ENCODE measurements around the gene LYL1. TPM values are rescaled to one million over a fixed set of nuclear protein-coding genes. Genes with fewer than 3 reads are reported as not detected.

The LYL1 gene
- total and polyA plus RNA-seq, 2 of the 13 experiments (the other 11 are each of a cell fraction or from before 2014, with no cell fraction given) = 0.75 to 0.92 TPM

- TF ChIP-seq, protein P1, sequence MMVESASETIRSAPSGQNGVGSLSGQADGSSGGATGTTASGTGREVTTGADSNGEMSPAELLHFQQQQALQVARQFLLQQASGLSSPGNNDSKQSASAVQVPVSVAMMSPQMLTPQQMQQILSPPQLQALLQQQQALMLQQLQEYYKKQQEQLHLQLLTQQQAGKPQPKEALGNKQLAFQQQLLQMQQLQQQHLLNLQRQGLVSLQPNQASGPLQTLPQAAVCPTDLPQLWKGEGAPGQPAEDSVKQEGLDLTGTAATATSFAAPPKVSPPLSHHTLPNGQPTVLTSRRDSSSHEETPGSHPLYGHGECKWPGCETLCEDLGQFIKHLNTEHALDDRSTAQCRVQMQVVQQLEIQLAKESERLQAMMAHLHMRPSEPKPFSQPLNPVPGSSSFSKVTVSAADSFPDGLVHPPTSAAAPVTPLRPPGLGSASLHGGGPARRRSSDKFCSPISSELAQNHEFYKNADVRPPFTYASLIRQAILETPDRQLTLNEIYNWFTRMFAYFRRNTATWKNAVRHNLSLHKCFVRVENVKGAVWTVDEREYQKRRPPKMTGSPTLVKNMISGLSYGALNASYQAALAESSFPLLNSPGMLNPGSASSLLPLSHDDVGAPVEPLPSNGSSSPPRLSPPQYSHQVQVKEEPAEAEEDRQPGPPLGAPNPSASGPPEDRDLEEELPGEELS (CRISPR knock-in tag; IDR thresholded peaks at IDR 0.05) = no peak
- no peak for TF ChIP-seq ZBTB34 (CRISPR knock-in tag; IDR thresholded peaks at IDR 0.05)
- no peak for TF ChIP-seq NPAS2 (CRISPR knock-in tag; IDR thresholded peaks at IDR 0.05; ENCODE audit: borderline replicate concordance)
- TF ChIP-seq ZNF775 (CRISPR knock-in tag; IDR thresholded peaks at IDR 0.05; ENCODE audit: borderline replicate concordance) = no peak
- TF ChIP-seq RXRA (CRISPR knock-in tag; IDR thresholded peaks at IDR 0.05) = no peak
- TF ChIP-seq ZBTB2 (CRISPR knock-in tag; IDR thresholded peaks at IDR 0.05; ENCODE audit: low read depth) = no peak
- TF ChIP-seq TRAFD1 (CRISPR knock-in tag; IDR thresholded peaks at IDR 0.05; ENCODE audit: borderline replicate concordance) = no peak
- TF ChIP-seq NR3C1 (CRISPR knock-in tag; IDR thresholded peaks at IDR 0.05) = no peak
- TF ChIP-seq GABPB1 (CRISPR knock-in tag; IDR thresholded peaks at IDR 0.05) = no peak
- no peak for TF ChIP-seq BHLHE40 (IDR thresholded peaks at IDR 0.05; ENCODE audit: low read length)
- TF ChIP-seq RFXANK (CRISPR knock-in tag; IDR thresholded peaks at IDR 0.05) = no peak
- TF ChIP-seq THAP11 (CRISPR knock-in tag; IDR thresholded peaks at IDR 0.05) = peak; percentile 23; the same call in 1 of the 2 replicates
- TF ChIP-seq ZNF672 (CRISPR knock-in tag; IDR thresholded peaks at IDR 0.05) = no peak
- no peak for TF ChIP-seq ZNF549 (CRISPR knock-in tag; IDR thresholded peaks at IDR 0.05)
- TF ChIP-seq BCL6 (CRISPR knock-in tag; IDR thresholded peaks at IDR 0.05) = no peak
- TF ChIP-seq BCL3 (CRISPR knock-in tag; IDR thresholded peaks at IDR 0.05) = no peak
- no peak for TF ChIP-seq YY1 (IDR thresholded peaks at IDR 0.05; ENCODE audit: insufficient read depth, insufficient replicate concordance, low read depth, low read length)
- no peak for TF ChIP-seq HNRNPUL1 (IDR thresholded peaks at IDR 0.05; ENCODE audit: low read depth, low read length)
Measured at GRCh38 chr19:13101590-13102415, 855 bp downstream of the LYL1 start (continued).
